HG02798 (cell line): ENCODE measurements around the gene TMEM263.

Experiments used
- ATAC-seq: cut with Tn5 transposase; IDR thresholded peaks from one replicate; pipeline ENCODE4 v1.9.1; 2021; ENCODE audit warnings: mild to moderate bottlenecking; ENCODE audit not compliant: unreplicated experiment, poor library complexity

Gene TMEM263

DNA sequence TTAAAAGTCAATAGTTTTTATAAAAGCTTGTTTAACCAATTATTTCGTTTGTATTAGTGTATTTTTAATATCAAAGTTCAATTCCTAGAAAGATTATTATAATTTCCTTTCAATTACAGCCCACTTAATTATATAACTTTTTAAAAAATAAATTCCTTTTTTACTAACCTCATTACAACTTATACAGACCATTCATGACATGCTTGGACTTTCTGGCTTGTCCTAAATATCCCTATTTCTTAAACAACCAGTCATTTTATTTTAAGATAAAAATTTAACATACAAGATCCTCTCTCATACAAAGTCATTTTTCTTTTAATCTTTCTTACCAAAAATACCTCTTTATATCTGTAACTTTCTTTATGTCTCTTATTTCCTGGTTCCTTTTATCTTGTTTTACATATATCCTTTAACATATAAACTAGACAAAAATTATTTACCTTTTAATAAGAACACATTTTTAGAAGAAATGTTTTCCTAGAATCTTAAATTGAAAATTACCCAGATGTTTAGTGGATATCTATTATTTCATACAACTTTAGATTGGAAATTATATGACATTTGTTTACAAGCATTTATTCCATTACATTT is 10.4 kb upstream of the TMEM263 start:
- no peak for ATAC-seq

DNA sequence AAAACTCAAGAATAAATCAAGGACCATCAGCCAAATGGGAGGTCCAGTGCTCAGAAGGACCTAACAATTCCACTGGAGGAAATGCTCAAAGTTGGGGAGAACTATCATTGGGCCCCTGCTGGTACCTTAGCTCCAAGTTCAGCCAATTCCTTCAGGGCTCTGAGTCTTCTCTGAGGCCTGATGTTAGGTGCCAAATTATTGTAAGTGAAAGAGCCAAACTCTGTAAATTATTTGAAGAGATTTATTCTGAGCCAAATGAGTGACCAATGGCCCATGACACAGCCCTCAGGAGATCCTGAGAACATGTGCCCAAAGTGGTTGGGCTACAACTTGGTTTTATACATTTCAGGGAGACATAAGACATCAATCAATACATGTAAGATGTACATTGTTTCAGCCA is 8.2 kb upstream of the TMEM263 start:
- ATAC-seq = no peak

DNA sequence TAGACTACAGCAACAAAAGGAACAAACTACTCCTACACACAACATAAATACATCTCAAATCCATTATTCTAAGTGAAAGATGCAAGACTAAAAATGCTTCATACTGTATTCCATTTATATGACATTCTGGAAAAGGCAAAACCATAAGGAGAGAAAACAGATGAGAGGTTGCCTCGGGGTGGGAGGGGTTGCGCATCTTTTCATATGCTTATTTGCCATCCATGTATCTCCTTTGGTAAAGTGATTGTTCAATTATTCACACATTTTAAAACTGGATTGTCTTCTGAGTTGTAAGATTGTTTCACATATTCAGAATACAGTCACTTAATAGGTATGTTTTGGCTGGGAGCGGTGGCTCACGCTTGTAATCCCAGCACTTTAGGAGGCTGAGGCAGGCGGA is 5.1 kb upstream of the TMEM263 start:
- ATAC-seq = no peak

DNA sequence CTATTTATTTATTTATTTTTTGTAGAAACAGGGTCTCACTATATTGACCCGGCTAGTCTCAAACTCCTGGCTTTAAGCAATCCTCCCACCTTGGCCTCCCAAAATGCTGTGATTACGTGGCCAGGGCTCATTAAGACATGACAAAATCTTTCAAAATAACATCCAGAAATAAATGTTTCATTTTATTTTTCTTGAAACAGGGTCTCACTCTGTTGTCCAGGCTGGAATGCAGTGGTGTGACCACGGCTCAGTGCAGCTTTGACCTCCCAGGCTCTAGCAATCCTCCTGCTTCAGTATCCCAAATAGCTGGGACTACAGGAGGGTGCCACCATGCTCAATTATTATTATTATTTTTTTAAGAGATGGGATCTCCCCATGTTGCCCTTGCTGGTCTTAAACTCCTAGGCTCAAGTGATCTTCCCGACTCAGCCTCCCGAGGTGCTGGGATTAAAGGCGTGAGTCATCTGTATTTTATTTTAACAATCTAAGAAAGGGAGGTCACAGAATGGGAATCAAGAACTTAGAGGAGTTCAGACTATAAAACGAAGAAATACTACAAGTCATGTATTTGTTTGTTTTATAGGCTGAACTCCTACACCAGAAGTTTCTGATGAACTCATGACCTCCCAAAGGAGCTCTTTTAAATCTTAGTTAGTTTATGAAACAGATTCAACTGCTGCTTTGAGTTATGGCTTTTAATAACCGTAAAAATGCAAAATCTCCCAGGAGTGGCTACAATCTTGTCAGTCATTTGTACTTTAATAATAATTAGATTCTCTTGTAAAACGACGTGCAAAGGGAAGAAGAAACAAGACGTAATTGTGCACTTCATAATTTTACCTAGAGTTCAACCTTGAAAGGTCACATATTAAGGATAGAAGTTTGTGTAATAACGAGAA is 2.1 kb upstream of the TMEM263 start:
- no peak for ATAC-seq

DNA sequence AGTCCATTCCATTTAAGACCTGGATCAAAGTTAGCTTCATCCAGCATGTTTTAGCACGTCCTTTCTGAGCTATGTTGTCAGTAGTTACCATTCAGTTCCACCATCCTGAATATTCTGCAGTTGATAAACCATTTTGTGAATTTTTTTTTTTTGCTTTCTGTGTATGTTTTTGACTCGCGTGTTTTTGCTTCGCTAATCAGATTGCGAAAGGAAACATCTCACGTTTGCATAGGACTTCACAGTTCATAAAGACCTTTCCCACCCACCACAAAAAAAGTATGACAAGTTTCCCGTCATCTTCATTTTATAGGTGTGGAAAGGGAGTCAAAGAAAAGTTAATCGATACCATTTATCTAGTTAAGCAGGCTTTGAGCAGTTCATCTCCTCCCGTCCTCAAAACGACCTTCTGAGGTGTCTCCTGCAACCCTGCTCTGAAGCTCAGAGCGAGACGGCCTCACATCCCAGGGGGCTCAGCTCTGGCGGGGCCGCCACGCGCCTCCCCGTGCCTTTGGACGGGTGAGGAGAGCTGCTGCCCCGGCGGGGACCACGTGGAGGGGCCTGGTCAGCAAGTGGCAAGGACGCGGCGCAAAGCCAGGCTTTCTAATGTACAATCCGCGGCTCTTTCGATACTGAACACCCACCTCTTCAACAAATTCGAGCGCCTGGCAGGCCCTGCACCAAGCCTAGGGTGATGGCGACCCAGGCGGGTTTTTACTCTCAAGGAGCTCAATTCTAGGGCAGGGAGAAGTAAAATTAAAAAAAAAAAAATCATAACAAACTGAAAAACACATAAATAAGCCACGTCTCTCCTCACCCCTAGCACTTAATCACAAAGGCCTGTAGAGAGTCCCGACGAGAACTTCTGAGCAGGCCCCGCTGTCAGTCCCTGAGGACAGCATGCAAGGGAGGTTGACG is 988 bp upstream of the TMEM263 start:
- no peak for ATAC-seq

DNA sequence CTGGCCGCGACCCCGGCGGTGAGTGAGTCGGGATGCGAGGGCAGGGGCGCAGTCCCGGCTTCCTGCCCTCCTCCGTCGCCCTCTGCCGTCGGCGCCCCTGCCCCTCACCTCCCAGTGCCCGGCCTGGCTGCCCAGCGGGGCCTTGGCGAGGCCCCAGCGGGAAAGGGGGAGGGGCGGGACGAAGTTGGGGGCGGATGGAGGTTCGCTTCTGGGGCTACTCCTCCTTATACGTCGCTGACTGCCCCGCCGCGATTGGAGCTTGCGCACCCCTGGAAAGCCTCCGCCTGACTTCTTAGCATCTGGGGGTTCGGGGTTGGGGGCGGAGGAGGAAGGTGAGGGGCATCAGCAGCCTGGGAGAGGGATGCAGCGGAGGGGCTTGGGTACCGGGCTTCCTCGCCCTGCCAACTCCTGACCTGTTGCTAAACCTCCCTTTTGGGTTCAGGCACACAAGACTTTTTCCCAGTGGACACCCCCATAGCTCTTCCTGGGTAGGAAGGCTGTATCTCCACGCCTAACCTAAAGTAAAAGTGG is 406 bp downstream of the TMEM263 start:
- ATAC-seq = peak; percentile 33

DNA sequence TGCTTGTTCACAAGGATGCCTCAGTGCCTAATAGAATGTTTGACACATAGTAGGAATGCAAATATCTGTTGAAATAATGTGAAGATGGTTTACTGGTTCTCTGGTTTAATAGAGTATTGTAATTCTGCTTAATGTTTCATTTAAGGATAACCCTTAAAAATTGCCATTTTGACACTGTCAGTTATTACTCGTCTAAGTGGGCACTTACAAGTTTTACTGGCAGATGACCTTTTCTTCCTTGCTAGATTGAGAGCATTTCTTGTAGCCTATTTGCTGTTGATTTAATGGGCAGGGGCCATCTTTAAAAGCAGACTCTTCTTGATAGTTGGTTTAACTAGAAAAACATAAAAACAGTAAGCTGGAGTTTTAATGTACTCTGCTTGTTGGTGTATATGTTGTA is 1.9 kb downstream of the TMEM263 start:
- ATAC-seq = no peak

DNA sequence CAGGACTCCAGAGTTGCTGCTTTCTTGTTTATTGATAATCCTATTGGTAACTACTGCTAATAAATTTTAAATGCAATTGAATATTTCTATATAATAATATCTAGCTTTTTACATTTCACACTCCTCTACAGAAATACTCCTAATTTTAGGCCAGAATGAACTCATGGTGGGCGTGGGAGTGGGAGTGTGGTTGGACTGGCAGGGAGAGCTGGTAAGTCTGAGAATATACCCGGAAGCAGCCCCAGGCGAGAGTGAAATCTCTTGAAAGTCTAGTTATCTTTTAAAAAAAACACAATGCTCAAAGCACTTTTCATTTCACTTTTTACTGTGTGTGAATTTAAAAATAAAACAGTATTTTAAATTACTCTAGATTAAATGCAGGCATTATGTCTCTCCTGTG is 4.7 kb downstream of the TMEM263 start:
- no peak for ATAC-seq

DNA sequence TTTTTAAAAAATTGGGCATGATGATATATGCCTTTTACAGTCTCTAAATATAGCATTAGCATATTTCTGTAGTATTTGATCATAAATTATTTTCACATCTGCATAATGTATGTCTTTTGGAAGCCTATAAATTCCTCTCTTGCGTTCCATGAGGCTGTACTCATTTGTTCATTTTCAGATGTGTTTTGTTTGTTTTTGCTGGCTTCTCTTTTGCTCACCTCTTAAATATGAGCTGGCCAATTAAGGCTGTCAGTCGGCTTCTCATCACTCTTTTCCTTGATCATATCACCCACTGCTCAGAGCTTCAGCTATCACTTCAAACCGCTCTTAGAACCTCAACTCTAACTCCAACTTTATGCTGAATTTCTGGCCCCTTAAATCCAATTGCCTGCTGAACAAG is 6.6 kb downstream of the TMEM263 start:
- no peak for ATAC-seq

DNA sequence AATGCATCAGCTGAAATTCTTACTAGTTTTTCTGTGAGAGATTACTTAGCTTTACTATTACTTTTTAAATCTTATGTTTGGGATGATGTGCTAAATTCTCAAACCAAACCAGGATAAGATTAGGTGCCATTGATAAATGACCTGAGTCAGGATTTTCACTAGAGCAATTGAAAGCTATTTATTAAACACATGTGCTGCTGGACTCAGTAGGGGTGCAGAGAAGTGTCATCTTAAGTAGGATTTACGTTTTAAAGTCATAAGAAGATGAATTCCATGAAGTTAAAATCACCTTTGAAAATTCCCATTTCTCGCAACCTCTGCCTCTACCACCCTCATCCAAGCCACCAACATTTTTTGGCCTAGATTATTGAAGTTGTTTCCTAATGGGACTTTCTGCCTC is 8.8 kb downstream of the TMEM263 start:
- no peak for ATAC-seq

DNA sequence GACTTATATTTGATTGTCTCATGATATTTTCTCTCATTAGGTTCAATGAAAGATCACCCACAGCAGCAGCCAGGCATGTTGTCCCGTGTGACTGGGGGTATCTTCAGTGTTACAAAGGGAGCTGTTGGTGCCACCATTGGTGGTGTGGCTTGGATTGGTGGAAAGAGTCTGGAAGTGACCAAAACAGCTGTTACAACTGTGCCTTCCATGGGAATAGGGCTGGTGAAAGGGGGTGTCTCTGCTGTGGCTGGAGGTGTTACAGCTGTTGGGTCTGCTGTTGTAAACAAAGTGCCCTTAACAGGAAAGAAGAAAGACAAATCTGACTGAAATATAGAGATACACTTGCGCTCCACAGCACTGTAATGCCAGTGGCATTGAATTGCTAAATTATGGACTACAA is 15.4 kb downstream of the TMEM263 start:
- no peak for ATAC-seq

DNA sequence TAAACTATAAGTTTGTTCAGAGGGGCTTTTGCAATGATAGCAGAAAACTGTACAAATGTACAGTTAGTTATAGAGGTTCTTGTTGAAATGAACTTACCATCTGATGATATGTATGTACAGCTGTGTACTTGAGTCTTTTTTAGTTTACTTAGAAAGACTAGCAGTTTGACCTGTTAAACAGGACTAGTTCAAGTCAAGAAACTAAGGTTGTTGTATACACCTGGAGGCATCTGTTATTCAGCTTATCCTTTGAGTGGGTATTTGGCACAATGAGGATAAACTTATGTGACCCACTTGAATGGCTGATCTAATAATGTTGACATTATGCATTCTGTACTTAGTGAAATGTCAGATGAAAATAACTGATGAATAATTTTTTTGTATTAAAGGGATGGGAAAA is 17.8 kb downstream of the TMEM263 start:
- no peak for ATAC-seq

DNA sequence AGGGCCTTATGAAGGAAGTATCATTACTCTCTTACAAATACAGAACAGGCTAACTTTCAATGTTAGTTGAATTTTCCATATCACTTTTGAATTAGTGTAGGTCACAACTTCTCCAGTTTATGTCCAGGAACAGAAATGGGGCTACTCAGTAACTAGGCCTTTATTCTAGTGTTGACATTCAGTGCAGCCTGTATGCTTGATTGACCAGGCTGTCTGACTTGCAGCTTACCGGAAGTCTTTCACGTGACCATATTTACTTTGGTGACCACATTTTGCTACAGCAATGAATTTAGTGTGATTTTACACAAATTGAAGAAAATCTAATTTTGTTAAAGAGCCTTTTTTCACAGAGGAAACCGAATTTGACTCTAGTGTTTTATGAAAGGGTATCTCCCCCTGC is 18.8 kb downstream of the TMEM263 start:
- ATAC-seq = peak; percentile 70

DNA sequence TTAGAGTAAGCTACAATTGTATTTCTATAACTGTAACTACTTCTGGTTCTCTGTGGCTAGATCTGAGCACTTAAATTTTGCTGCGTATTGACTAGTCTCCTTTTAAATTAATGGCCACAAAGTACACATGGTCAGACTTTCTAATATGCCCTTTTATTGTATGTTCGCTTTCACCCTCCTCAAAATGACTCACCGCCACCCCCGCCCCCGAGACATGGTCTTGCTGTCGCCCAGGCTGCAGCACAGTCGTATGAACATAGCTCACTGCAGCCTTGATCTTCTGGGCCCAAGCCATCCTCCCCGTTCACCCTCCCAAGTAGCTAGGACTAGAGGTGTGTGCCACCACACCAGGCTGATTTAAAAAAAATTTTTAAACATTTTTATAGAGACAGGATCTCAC is 19.4 kb downstream of the TMEM263 start:
- no peak for ATAC-seq

DNA sequence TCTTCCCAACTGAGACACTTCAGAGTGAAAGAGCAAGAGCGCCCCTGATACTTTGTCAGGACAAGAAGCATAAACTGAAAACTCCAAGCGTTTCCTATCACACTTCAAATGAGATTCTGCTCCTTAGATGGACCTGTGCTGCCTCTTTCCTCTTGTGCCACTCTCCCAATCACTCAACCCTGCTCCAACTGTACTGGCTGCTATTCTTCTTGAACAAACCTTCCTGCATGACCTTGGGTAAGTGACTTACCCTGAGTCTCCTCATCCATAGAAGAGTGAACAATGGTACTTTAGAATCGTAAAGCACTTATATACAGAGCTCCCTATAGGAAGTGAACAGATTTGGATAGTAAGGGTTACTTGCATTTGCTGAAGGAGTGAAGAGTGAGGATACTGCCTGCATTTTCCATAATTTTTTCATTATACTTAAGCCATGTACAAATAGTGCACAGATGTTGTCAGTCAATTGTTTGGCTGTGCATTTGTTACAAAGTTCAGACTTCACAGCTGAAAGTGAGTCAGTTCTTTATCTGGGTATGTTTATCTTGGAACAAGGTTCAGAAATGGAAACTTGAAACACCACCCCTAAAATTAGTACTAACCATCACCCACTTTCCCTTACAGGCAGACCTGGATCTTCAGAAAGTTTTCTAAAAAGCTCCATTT is 20.4 kb downstream of the TMEM263 start:
- no peak for ATAC-seq

DNA sequence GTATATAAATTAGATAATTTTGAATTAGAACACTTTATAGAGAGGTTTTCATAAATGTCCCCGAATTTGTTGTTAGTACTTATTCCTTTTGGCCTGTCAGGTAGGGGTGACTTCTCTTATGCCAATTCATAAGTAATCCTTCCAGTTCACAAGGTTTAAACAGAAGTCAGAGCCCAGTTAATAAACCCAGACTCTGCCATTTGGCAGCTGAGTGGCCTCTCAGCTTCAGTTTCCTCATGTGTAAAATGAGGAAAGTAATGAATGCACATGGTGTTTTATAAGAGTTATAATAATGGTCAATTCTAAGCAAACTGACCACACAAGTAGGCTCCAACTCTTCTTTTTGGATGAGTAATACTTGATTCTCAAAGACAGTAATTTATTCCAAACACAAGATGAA is 21.0 kb downstream of the TMEM263 start:
- ATAC-seq = no peak

DNA sequence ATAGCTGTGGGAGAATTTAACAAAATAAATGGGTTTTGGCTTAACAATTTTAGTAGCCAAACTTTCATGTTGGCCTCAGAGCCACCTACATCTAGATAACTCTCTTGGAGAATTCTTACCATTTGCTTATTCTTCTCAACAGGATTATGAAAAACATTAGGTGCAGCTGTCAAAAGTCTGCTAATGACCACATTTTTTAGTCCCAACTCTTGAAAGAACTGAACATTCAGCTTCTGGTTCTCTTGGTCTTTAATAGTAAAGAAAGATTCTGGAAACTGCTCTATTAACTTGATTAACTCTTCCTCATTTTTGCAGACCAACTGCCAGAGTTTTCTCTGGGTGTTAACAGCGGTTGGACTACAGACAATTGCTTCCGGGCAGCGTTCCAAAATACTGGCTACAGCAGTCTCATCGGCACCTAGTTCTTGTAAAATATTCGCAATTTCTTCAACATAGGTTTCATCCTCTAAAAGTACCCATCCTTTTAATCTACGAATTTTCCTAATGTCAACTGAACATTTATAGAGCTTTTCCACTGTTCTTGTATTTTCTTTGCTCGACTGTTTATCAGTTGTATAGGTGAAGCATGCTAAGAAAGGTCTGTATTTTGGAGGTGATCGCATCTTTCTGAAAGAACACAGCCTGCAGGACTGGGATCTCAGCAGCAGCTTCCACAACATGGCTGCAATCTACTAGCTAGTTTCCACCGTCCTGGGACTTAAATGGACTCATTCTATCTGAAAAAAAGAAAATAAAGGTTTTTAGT is 22.5 kb downstream of the TMEM263 start:
- ATAC-seq = no peak

DNA sequence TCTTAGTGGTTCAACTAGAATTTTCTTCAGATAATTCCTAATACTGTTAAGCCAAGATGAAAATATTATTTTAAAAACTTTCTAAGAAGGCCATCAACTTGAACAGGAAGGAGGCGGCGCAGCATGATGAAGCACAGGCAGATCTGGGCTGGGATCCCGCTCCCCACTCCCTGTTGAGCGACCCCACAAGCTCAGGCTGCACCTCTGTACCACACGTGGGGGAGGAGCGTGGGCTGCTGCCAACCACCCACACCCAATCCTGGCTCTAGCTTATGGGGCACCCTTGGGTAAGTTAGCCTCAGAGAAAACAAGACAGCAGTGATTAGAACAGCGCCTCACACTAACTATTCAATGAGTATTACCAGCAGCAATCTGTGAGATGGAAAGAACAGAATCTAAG is 25.2 kb downstream of the TMEM263 start:
- no peak for ATAC-seq

DNA sequence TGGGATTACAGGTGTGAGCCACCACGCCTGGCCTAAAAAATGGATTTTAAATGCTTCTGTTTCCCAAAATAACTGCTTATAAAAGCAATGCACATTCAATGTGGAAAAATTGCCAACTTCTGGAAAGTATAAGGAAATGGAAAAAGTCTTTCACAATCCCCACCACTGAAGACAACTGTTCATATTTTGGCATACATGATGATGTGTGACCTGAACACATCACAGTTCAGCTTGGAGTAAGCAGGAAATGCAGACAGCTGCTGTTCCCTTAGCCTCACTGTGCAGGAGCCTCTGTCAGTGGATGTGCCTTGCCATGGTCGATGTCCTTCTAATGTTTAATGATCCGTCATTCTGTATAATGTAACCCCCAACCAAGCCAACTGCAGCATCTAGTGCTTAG is 26.1 kb downstream of the TMEM263 start:
- ATAC-seq = no peak

DNA sequence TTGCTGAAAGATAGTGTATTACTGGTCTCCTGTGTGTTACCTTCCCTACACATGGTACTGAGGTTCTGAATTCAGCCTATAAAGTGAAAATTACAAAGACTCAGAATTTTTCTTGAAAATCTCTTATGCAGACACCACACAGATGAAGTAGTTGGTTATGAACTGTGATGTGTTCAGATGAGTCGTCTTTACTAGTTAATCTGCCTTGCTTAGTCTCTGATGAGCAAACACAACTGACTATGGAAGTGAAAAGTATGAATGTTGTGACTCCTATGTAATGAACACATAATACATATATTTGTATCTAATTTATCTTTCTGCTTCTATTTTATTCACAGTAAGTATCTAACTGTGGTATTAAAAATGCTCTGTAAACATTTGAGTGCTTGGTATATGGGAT is 26.5 kb downstream of the TMEM263 start:
- no peak for ATAC-seq
